Fibroblast of skin of left quadriceps (primary cell): Measurements from ENCODE around the gene TOMM70.
A peak's percentile ranks its signal among the peaks of the same experiment; 100 is the strongest.
"Not testable (repeated sequence)": the region's sequence is repeated elsewhere in the genome, so short reads cannot be mapped to it uniquely, and the experiment has no call there.

Experiments
- DNase-seq, 2 experiments: peaks; one replicate each; pipeline ENCODE4 v3.0.0-alpha.2; 2013; ENCODE audit warnings: low read depth in 2 of 2

Gene TOMM70

GRCh38 chr3:100400780-100401673 lies at the start of gene TOMM70, which contains the start of gene LNP1:
Gene TOMM70 (minus strand): TSS chr3:100401089. CDS start chr3:100400949, 140 bp downstream.
Gene LNP1 (plus strand): TSS chr3:100401539. CDS start chr3:100429730, 28,191 bp downstream.
- DNase-seq, result peak; percentile 92

- no peak for DNase-seq
These were observed 48.3 kb upstream of the TOMM70 start for GRCh38 chr3:100449214-100449613.

- no peak for DNase-seq
These were observed 47.2 kb upstream of the TOMM70 start for GRCh38 chr3:100448079-100448478.

- not testable (repeated sequence) for DNase-seq
These were observed 46.2 kb upstream of the TOMM70 start for GRCh38 chr3:100447067-100447466.

GRCh38 chr3:100443690-100444089 lies 42.8 kb upstream of the TOMM70 start:
- DNase-seq, result no peak

GRCh38 chr3:100440895-100441294 lies 40.0 kb upstream of the TOMM70 start:
- DNase-seq, result no peak

GRCh38 chr3:100438623-100438974 lies 37.7 kb upstream of the TOMM70 start:
- no peak for DNase-seq

GRCh38 chr3:100437721-100438622 lies 37.1 kb upstream of the TOMM70 start:
- DNase-seq, result no peak

GRCh38 chr3:100436951-100437350 lies 36.1 kb upstream of the TOMM70 start:
- no peak for DNase-seq

GRCh38 chr3:100429187-100429716 lies 28.4 kb upstream of the TOMM70 start:
- DNase-seq, result no peak

- DNase-seq, result no peak
These were observed 26.8 kb upstream of the TOMM70 start for GRCh38 chr3:100427699-100428098.

- DNase-seq, result no peak
These were observed 25.3 kb upstream of the TOMM70 start for GRCh38 chr3:100426067-100426682.

GRCh38 chr3:100425316-100425715 lies 24.4 kb upstream of the TOMM70 start:
- no peak for DNase-seq

GRCh38 chr3:100424261-100424660 lies 23.4 kb upstream of the TOMM70 start:
- no peak for DNase-seq

GRCh38 chr3:100423611-100424010 lies 22.7 kb upstream of the TOMM70 start:
- DNase-seq, result no peak

GRCh38 chr3:100420885-100421284 lies 20.0 kb upstream of the TOMM70 start:
- no peak for DNase-seq

- DNase-seq, result no peak
These were observed 18.5 kb upstream of the TOMM70 start for GRCh38 chr3:100419406-100419805.

- DNase-seq, result no peak
These were observed 16.0 kb upstream of the TOMM70 start for GRCh38 chr3:100416863-100417262.

GRCh38 chr3:100416176-100416575 lies 15.3 kb upstream of the TOMM70 start:
- no peak for DNase-seq

GRCh38 chr3:100413613-100414012 lies 12.7 kb upstream of the TOMM70 start:
- DNase-seq, result no peak

- DNase-seq, result no peak
These were observed 12.2 kb upstream of the TOMM70 start for GRCh38 chr3:100412912-100413590.
